ENCODE data around the gene YPEL4.
A peak's percentile ranks its signal among the peaks of the same experiment; 100 is the strongest.

YPEL4 gene

GRCh38 chr11:57650739-57651090 lies 1.0 kb upstream of the YPEL4 start:
- no peak for DNase-seq (ENCODE audit: low read depth in 2 of 2)

DNA sequence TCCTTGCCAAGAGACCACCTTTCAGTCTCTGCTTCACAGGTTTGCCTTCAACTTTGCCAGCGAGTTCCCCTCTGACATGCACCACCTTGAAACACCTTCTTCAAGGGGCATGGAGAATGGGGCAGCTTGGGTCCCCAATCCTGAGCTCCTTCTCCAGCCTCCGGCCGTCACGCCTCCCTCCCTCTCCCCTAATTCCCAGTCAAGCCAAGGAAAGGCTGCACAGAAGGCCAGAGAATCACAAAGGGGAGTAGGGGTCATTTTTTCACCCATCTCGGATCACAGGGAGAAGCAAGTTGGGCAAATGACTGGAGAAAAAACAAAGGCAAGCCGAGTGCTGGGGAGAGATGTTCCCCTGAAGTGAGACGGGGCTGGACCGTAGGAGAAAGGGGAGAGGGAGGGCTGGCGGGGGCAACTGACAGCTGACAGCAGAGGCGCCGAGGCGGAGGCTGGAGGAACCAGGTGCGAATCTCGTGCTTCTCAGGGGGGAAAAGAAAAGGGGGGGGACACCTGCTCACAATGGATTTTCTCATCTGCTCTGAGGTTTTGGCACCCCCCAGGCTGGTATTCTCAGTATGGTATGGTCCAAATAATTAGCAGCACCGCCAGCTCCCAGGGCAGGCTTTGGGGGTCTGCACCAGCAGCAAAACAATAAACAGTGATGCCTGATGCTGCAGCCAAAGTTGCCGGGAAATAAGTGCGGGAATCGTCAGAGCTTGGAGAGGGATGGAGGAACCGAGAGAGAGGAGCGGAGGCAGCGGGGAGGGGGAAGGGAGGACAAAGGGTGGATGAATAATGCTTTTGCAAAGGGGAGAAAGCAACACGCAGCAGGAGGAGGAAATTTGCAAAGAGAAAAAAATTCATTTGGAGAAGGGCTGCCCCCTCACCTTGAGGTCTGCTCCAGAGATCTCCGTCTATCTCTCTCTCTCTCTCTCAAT lies 644 bp downstream of the YPEL4 start:
- DNase-seq (ENCODE audit: low read depth in 2 of 2): no peak

- DNase-seq (ENCODE audit: low read depth in 2 of 2): no peak
These were observed 1.5 kb downstream of the YPEL4 start for GRCh38 chr11:57647960-57648800.

DNA sequence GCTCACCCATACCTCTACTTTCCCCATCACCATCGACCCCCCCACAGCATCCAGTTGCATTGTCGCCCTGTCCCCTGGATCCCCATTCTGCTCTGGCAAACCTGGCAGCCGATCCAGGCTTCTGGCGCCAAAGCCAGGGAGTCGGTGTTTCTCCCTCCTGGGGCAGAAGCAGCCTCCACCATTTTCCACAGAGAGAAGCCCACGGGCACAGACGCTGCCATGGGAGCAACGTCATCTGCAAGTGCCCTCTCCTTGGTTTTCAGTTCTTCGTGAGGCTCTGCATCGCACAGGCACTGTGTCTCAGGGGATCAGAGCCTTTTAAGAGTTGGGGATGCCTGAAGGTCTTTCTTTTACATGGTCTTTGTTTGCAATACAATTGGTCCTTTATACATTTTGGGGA lies 2.3 kb downstream of the YPEL4 start:
- no peak for DNase-seq (ENCODE audit: low read depth in 2 of 2)

DNA sequence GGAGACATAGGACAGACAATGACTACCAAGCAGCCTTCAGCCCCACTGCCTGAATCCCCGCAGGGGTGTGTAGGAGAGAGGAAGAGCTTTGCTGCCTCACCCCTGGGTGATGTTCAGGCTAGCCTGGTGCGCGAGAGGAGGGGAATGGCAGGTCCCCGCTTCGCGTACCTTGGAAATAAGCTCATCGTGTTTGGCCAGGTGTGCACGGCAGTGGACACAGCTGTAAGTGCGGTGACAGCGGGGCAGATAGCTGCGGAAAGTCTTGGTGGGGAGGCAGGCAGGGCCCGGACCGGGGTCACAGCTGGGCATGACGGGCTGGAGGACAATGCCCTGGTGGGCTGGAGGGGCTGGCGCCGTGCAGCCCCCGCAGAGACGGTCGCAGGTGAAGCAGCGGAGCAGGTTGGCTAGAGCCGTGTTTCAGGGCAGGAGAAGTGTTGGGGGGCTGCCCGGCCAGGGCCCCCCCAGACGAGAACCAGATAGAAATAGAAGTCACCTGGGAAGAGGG lies 2.9 kb downstream of the YPEL4 start:
- DNase-seq (ENCODE audit: low read depth in 2 of 2): no peak

DNA sequence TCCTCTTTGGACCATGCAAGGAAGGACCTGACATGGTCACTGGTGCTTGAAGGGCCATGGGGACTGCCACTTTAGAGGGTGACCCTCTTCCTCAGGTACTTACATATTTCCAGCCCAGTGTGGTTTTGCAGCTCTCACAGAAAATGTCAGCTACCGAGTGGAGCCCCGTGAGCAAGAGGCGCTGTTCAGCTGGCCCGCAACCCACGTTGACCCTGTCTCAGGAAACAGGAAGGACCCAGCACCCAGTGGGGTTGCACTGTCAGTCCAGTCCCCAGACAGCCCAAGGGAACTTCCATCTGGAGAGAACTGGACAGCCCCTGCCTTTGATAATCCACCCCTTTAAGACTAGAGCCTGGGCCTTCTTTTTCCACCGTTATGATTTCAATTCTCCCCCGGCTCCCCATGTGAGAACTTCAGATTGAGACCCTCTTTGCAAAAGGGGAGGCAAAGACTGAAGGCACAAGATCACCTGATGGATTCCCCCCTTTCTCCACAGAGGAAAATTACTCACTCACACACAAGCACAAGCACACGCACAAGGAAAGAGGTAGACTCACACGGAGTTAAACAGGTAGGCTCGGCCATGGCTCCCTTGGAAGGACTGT lies 3.4 kb downstream of the YPEL4 start:
- no peak for DNase-seq (ENCODE audit: low read depth in 2 of 2)

GRCh38 chr11:57645689-57646085 lies 4.0 kb downstream of the YPEL4 start:
- DNase-seq (ENCODE audit: low read depth in 2 of 2): no peak

GRCh38 chr11:57644748-57645688 lies 4.7 kb downstream of the YPEL4 start:
- peak; percentile 78 to 86 for DNase-seq (ENCODE audit: low read depth in 2 of 2)

GRCh38 chr11:57643802-57644201 lies 5.9 kb downstream of the YPEL4 start:
- no peak for DNase-seq (ENCODE audit: low read depth in 2 of 2)

DNA sequence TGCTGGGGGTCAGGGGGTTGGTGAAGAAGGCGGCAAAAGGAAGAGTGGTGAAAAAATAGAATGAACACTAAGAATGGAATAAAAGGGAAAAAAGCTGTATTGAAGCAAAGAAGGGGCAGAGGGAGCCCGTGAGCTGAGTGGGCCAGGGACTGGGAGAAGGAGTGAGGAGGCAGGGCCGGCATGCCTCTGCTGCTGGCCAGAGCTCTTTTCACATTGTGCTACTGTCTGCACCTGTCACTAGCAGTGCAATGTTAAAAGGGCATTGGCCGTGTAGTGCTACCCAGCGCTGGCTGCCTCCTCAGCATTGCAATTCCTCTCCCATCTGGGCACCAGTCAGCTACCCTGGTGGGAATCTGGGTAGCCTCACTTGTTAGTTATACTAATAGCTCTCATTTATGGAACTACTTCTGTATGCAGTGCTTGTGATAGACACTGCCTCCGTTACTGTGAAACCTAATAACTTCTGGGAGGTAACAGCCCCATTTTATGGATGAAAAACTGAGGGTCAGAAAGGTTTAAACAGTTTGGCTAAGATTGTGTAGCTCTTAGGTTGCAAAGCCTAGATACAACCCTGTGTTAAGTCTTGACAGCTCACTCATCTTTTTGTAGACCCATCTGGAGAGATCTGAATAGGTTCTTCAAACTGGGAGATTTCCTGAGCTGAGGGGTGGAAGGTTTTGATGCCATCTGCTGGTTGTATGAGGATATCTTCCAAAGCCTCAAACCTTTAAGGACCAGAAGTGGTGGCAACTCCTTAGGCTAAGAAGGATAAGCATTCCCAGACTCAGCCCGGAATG lies 8.5 kb downstream of the YPEL4 start:
- DNase-seq (ENCODE audit: low read depth in 2 of 2): no peak

DNA sequence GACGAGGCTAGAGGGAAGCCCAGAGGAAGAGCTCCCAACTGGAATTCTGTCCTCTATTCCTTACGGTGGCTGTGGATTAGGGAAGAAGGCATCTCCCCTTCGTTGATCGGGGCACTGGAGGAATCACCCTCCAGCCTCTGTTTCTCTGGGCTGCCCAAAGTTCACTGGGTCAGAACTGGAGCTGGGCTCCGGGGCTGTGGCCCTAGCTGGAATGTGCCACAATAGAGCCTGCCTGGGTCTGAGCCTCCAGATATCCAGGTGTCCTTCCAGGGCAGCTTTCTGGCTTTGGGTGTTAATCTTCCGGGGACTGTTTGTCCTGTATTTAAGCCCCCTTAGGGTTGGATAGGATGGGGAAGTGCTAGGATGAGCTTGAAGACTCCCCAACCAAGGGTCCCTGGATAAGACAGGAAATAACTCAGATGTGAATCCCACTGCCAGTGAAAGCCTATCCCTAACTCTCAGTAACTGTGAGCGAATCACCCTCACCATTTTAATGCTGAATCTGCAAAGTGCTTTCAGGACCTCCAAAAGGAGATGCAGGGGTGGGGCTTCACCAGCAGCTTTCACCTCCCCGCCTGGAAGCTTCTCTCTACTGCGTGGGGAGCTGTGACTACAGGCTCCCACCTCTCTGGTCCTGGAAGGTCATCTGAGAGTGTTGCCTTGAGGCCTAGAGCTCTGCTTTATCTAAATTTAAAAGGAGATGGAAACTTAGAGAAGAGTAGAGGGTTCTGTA lies 9.5 kb downstream of the YPEL4 start:
- DNase-seq (ENCODE audit: low read depth in 2 of 2): no peak

DNA sequence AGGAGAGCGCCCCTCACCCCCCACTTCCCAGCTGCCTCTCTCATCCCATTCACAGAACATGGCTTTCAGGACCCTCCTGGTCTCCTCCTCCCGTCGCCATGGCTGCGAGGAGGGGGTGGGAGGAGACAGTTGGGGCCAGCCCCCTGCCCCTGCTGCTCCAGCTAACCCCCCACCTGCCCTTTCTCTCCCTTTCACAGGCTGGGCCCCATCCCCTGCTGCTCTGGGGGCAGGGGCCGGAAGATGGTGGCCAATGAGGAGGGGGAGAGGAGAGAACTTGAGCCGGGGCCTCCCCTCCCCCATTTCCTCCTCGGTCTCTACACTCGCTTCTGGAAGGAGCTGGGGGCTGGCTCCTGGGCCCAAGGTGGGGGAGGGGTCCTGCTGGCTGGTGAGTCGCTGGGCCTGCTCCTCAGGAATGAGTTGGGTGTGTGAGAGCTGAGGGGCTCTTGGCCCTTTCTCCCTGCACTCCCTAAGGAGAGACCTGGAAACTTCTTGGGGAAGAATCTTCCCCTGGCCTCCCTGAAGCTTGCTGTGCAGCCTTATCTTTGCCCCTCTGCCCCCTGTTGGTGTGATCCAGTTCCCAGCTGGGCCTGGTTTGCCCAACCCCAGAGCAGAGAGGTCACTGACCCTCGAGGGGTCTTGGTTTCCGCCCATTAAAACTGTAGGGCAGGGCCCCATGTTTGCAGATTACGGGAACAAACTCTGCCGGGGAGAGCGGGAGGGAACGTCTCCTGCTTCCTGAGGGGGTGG lies 10.2 kb downstream of the YPEL4 start:
- DNase-seq (ENCODE audit: low read depth in 2 of 2): no peak

GRCh38 chr11:57638811-57639320 lies 10.8 kb downstream of the YPEL4 start:
- no peak for DNase-seq (ENCODE audit: low read depth in 2 of 2)

- DNase-seq (ENCODE audit: low read depth in 2 of 2): no peak
These were observed 11.5 kb downstream of the YPEL4 start for GRCh38 chr11:57638005-57638781.

- no peak for DNase-seq (ENCODE audit: low read depth in 2 of 2)
These were observed 12.1 kb downstream of the YPEL4 start for GRCh38 chr11:57637626-57638004.

GRCh38 chr11:57635246-57635645 lies 14.5 kb downstream of the YPEL4 start:
- no peak for DNase-seq (ENCODE audit: low read depth in 2 of 2)

GRCh38 chr11:57634311-57634710 lies 15.4 kb downstream of the YPEL4 start:
- no peak for DNase-seq (ENCODE audit: low read depth in 2 of 2)
